PC-9 (cell line): ENCODE data around the gene SPINK13.

Source experiments
- EZH2 ChIP-seq: fragments of 200-600 bp; sonication (generic); IDR thresholded peaks from 2 replicates; pipeline ENCODE4 v1.8.0; 2017; ENCODE audit warnings: antibody characterized with exemption, low read depth
- TF ChIP-seq, protein P1 (sequence below): fragments of 200-600 bp; sonication (generic); conservative IDR thresholded peaks from 2 replicates; pipeline ENCODE4 v1.6.1; 2017; ENCODE audit warnings: mixed run types, antibody characterized with exemption, mild to moderate bottlenecking, moderate library complexity

DNA sequence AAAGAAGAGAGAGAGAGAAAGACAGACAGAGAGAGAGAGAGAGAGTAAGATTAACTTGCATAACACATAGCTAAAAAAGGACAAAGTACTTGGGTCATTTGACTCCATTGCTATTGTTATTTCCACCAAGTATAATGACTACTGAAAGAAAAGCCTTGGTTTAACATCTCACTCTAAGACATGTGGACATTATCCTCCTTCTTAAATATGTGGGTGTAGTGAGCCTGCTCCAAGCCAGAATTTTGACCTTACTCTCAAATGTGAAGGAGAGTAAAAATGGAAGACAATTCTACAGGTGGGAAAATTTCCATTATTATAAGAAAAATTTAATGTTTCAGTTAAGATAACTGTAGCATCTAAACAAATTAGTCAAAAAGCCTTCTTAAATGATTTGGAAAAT is 38.8 kb upstream of the SPINK13 start:
- TF ChIP-seq, protein P1, sequence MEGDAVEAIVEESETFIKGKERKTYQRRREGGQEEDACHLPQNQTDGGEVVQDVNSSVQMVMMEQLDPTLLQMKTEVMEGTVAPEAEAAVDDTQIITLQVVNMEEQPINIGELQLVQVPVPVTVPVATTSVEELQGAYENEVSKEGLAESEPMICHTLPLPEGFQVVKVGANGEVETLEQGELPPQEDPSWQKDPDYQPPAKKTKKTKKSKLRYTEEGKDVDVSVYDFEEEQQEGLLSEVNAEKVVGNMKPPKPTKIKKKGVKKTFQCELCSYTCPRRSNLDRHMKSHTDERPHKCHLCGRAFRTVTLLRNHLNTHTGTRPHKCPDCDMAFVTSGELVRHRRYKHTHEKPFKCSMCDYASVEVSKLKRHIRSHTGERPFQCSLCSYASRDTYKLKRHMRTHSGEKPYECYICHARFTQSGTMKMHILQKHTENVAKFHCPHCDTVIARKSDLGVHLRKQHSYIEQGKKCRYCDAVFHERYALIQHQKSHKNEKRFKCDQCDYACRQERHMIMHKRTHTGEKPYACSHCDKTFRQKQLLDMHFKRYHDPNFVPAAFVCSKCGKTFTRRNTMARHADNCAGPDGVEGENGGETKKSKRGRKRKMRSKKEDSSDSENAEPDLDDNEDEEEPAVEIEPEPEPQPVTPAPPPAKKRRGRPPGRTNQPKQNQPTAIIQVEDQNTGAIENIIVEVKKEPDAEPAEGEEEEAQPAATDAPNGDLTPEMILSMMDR = no peak
- no peak for TF ChIP-seq EZH2
